Measurements from ENCODE around the gene DENND4A. TPM values are rescaled to one million over a fixed set of nuclear protein-coding genes. Genes with fewer than 3 reads are reported as not detected.
A peak's percentile ranks its signal among the peaks of the same experiment; 100 is the strongest.

The DENND4A gene
- total and polyA plus RNA-seq, 10 of the 15 experiments (the other 5 are each of a cell fraction or from before 2014, with no cell fraction given): 14.2 to 81.8 (median 34.1) TPM

DNA sequence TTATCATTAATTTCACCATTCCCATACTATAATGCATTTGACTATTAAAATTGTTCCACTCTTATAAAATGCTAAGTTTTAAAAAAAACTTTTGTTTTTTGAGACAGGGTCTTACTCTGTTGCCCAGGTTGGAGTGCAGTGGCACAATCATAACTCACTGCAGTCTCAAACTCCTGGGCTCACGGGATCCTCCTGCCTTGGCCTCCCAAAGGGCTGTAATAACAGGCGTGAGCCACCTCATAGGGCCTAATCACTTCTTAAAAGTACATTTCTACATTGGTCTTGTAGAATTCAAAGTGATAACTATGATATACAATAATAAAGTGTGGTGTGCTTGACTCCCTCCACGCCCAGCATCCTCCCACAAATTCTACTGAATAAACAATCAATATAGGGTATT lies 3.0 kb downstream of the DENND4A start:
- RAD21 ChIA-PET (ENCODE audit: unreplicated experiment): interaction anchor here (0.9 to 17.7 kb wide), 8 partner anchors 10 to 128 kb away, joined by 3 to 344 read pairs (median 12); partner anchors contain the start of gene RAB11A
- 12% methylated on average over 3 of the region's 3 CpGs for WGBS (ENCODE audit: insufficient coverage, insufficient replicate concordance, low lambda C conversion rate, missing lambda C conversion rate)
- POLR2A ChIA-PET: interaction anchor here (8.6 to 14.8 kb wide), 2 partner anchors 12 to 29 kb away, joined by 86 to 260 read pairs; no protein-coding TSS in a partner anchor
- intact Hi-C loops (cut with micrococcal nuclease; ENCODE audit: unreplicated experiment) (no loop called here), in situ Hi-C loops (cut with MboI) (loop anchor here (25.0 kb wide), 1 partner anchor 1298 kb away; no protein-coding TSS in a partner anchor)
- Histone ChIP-seq H3K9ac (ENCODE audit: control insufficient read depth, insufficient read depth, low read length) (peak overlapping the region; percentile 87), H3K4me1 (ENCODE audit: control insufficient read depth, insufficient read depth, low read length) (peaks cover 9% of the 10 kb centered on the region), H3K79me2 (ENCODE audit: control insufficient read depth, insufficient read depth, low read length) (peaks cover 87% of the 10 kb centered on the region), H4K20me1 (ENCODE audit: control insufficient read depth, insufficient read depth) (no peaks in the 10 kb centered on the region), H3K4me2 (ENCODE audit: control insufficient read depth, insufficient read depth) (peak overlapping the region; percentile 45), H2AFZ (ENCODE audit: control insufficient read depth, low read depth, low read length) (no peak overlapping the region), H3K36me3 (ENCODE audit: control insufficient read depth in 2 of 2, insufficient read depth in 2 of 2, low read length in 1 of 2) (peaks cover 0 to 2% of the 10 kb centered on the region in 2 experiments; a peak in 1 of 4 replicates), H3K27me3 (replicated peaks in 1 of 2; ENCODE audit: control insufficient read depth in 2 of 2, insufficient read depth in 2 of 2, low read length in 1 of 2) (no peaks in the 10 kb centered on the region), H3K27ac (ENCODE audit: control insufficient read depth, insufficient read depth) (peak overlapping the region; percentile 89), H3K4me3 (peak overlapping the region; percentile 96), H3K9me3 (replicated peaks; ENCODE audit: control insufficient read depth, insufficient read depth, low read length) (no peaks in the 10 kb centered on the region; the same call in 2 of the 3 replicates)
- DNase-seq (ENCODE audit: low read depth, low spot score) (no peak), ATAC-seq (no peak), FAIRE-seq (no peak)
- SMC1A ChIA-PET (ENCODE audit: uncharacterized antibody, unreplicated experiment): interaction anchor here (0.7 to 25.5 kb wide), 9 partner anchors 10 to 40 kb away, joined by 3 to 488 read pairs (median 9); no protein-coding TSS in a partner anchor
- no TSS peak for BruUV-seq (replicated peaks)
- CTCF ChIA-PET: interaction anchor here (0.6 to 14.7 kb wide), 7 partner anchors 14 to 68 kb away, joined by 3 to 155 read pairs (median 3); no protein-coding TSS in a partner anchor
- TF ChIP-seq BCL11A (IDR thresholded peaks at IDR 0.05; ENCODE audit: low read depth, low read length) (no peak), MXI1 (IDR thresholded peaks at IDR 0.05; ENCODE audit: low read depth, low read length) (no peak), BRCA1 (IDR thresholded peaks at IDR 0.05; ENCODE audit: low read depth, low read length) (no peak), CHD1 (IDR thresholded peaks at IDR 0.05; ENCODE audit: low read depth, low read length) (no peak), BACH1 (IDR thresholded peaks at IDR 0.05; ENCODE audit: borderline replicate concordance) (no peak)
- TF ChIP-seq, protein P1, sequence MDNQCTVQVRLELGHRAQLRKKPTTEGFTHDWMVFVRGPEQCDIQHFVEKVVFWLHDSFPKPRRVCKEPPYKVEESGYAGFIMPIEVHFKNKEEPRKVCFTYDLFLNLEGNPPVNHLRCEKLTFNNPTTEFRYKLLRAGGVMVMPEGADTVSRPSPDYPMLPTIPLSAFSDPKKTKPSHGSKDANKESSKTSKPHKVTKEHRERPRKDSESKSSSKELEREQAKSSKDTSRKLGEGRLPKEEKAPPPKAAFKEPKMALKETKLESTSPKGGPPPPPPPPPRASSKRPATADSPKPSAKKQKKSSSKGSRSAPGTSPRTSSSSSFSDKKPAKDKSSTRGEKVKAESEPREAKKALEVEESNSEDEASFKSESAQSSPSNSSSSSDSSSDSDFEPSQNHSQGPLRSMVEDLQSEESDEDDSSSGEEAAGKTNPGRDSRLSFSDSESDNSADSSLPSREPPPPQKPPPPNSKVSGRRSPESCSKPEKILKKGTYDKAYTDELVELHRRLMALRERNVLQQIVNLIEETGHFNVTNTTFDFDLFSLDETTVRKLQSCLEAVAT (IDR thresholded peaks at IDR 0.05): no peak
- TF ChIP-seq, protein P2, sequence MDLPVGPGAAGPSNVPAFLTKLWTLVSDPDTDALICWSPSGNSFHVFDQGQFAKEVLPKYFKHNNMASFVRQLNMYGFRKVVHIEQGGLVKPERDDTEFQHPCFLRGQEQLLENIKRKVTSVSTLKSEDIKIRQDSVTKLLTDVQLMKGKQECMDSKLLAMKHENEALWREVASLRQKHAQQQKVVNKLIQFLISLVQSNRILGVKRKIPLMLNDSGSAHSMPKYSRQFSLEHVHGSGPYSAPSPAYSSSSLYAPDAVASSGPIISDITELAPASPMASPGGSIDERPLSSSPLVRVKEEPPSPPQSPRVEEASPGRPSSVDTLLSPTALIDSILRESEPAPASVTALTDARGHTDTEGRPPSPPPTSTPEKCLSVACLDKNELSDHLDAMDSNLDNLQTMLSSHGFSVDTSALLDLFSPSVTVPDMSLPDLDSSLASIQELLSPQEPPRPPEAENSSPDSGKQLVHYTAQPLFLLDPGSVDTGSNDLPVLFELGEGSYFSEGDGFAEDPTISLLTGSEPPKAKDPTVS (IDR thresholded peaks at IDR 0.05; ENCODE audit: low read depth, low read length): no peak
- TF ChIP-seq, protein P3, sequence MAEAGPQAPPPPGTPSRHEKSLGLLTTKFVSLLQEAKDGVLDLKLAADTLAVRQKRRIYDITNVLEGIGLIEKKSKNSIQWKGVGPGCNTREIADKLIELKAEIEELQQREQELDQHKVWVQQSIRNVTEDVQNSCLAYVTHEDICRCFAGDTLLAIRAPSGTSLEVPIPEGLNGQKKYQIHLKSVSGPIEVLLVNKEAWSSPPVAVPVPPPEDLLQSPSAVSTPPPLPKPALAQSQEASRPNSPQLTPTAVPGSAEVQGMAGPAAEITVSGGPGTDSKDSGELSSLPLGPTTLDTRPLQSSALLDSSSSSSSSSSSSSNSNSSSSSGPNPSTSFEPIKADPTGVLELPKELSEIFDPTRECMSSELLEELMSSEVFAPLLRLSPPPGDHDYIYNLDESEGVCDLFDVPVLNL (IDR thresholded peaks at IDR 0.05; ENCODE audit: low read depth, low read length): no peak
- TF ChIP-seq, protein P4, sequence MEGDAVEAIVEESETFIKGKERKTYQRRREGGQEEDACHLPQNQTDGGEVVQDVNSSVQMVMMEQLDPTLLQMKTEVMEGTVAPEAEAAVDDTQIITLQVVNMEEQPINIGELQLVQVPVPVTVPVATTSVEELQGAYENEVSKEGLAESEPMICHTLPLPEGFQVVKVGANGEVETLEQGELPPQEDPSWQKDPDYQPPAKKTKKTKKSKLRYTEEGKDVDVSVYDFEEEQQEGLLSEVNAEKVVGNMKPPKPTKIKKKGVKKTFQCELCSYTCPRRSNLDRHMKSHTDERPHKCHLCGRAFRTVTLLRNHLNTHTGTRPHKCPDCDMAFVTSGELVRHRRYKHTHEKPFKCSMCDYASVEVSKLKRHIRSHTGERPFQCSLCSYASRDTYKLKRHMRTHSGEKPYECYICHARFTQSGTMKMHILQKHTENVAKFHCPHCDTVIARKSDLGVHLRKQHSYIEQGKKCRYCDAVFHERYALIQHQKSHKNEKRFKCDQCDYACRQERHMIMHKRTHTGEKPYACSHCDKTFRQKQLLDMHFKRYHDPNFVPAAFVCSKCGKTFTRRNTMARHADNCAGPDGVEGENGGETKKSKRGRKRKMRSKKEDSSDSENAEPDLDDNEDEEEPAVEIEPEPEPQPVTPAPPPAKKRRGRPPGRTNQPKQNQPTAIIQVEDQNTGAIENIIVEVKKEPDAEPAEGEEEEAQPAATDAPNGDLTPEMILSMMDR (IDR thresholded peaks at IDR 0.05 in 2 of 3, conservative IDR thresholded peaks at IDR 0.05 in 1 of 3; ENCODE audit: control insufficient read depth in 2 of 3, extremely low read depth in 1 of 3, insufficient read depth in 1 of 3, low read depth in 3 of 3, low read length in 3 of 3): no peak
- TF ChIP-seq, protein P5, sequence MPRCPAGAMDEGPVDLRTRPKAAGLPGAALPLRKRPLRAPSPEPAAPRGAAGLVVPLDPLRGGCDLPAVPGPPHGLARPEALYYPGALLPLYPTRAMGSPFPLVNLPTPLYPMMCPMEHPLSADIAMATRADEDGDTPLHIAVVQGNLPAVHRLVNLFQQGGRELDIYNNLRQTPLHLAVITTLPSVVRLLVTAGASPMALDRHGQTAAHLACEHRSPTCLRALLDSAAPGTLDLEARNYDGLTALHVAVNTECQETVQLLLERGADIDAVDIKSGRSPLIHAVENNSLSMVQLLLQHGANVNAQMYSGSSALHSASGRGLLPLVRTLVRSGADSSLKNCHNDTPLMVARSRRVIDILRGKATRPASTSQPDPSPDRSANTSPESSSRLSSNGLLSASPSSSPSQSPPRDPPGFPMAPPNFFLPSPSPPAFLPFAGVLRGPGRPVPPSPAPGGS (IDR thresholded peaks at IDR 0.05; ENCODE audit: borderline replicate concordance, insufficient read depth, low read depth, low read length, poor library complexity, severe bottlenecking): no peak
- TF ChIP-seq, protein P6, sequence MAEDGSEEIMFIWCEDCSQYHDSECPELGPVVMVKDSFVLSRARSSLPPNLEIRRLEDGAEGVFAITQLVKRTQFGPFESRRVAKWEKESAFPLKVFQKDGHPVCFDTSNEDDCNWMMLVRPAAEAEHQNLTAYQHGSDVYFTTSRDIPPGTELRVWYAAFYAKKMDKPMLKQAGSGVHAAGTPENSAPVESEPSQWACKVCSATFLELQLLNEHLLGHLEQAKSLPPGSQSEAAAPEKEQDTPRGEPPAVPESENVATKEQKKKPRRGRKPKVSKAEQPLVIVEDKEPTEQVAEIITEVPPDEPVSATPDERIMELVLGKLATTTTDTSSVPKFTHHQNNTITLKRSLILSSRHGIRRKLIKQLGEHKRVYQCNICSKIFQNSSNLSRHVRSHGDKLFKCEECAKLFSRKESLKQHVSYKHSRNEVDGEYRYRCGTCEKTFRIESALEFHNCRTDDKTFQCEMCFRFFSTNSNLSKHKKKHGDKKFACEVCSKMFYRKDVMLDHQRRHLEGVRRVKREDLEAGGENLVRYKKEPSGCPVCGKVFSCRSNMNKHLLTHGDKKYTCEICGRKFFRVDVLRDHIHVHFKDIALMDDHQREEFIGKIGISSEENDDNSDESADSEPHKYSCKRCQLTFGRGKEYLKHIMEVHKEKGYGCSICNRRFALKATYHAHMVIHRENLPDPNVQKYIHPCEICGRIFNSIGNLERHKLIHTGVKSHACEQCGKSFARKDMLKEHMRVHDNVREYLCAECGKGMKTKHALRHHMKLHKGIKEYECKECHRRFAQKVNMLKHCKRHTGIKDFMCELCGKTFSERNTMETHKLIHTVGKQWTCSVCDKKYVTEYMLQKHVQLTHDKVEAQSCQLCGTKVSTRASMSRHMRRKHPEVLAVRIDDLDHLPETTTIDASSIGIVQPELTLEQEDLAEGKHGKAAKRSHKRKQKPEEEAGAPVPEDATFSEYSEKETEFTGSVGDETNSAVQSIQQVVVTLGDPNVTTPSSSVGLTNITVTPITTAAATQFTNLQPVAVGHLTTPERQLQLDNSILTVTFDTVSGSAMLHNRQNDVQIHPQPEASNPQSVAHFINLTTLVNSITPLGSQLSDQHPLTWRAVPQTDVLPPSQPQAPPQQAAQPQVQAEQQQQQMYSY (CRISPR knock-in tag; IDR thresholded peaks at IDR 0.05): no peak

All from GM12878 (cell line).